HG02885 (cell line): ENCODE data around the gene TMPRSS15.
"Not testable (repeated sequence)": the region's sequence is repeated elsewhere in the genome, so short reads cannot be mapped to it uniquely, and the experiment has no call there.

ENCODE experiments used
- ATAC-seq: cut with Tn5 transposase; IDR thresholded peaks from one replicate; pipeline ENCODE4 v1.9.1; 2021; ENCODE audit warnings: mild to moderate bottlenecking; ENCODE audit not compliant: unreplicated experiment, poor library complexity

Gene TMPRSS15

DNA sequence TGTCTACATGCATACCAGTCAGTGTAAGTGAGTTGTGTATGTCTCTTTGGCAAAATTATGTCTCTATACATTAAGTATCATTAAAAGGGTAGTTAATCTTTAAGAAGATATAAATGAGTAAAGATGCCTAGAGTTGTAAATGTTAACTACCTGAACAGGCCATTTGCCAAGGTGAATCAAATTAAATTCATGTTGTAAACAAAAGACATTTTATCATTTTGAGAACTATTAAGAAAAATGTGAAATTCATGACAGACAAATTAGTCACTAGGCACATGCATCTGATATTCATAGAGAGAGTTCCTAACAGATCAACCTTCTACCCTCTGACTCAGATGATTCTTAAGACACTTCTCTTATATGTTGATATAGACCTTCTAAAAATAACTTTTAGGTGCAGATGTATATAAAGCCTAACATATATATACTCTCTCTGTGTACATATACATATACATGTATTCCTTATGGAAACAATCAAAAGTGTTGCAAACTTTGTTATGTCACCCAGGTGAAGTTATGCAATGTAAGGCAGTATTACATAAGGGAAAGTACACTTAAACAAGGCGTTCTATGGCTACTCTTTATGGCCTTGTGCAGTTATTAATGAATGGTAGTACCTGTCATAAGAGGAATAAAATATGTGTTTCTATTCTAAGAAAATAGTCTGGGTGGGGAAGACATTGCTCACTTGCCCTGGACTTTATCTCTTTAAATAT is at the start of gene TMPRSS15:
Gene TMPRSS15 (minus strand): TSS at position 51 of the 716 bp plus-strand sequence. CDS start 163 bp downstream, outside the sequence.
- no peak for ATAC-seq

DNA sequence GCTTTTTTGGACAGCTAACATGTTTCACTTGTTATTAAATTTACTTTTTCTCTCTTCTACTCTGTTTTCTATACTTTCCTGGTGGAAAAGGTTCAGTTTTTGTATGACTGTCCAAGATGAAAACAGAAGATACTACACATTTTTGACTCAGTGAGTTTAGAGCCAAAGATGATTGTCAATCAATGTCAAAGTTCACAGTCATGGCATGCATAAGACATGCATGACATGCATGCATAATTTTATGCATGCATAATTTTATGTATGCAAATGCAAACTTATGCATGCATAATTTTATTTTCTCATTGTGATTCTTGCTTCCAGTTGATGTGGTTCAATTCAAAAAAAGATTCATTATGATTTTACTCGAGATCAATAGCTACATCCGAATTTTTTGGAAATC is 48.1 kb upstream of the TMPRSS15 start:
- no peak for ATAC-seq

DNA sequence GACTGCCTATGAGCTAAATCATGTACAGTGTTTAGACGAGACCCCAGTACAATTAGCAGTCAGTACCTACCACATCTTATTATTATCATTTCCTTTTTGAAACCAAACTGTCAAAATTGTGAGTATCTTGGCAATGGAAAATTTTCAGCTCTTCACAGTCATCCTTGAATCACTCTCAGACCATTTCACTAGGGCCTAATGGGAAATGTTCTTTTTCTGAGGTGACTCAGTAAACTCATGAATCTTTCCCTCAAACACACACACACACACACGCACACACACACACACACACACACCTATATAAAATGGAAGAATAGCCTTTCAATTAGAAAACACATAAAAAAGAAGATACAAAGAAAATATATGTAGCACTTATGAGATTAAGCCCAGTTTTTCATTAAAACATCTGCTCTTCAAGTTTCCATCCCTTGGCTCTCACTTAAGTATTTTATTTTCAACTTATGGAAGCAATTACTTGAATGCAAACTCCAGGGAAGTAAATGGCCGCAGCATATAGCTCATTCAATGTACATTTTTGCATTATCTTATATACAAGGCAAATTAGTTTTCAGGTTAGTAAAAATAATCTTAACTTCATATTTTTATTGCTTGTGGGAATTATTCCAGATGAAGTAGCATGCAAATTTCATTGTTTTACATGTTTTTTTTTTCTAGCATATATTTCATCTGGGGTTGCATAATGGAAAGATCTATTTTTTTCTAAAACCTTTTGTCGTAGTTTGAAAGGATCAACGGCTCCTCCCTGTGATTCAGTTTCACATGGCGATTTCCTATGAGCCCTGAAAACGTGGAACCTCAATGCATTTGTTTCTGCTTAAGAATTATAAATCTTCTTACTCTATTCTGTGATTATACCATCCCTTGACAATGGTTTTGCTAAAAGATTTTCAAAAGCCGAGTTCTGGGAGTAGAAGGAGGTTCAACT is 46.3 kb upstream of the TMPRSS15 start:
- no peak for ATAC-seq

GRCh38 chr21:18443701-18444100 is 40.1 kb upstream of the TMPRSS15 start:
- no peak for ATAC-seq

DNA sequence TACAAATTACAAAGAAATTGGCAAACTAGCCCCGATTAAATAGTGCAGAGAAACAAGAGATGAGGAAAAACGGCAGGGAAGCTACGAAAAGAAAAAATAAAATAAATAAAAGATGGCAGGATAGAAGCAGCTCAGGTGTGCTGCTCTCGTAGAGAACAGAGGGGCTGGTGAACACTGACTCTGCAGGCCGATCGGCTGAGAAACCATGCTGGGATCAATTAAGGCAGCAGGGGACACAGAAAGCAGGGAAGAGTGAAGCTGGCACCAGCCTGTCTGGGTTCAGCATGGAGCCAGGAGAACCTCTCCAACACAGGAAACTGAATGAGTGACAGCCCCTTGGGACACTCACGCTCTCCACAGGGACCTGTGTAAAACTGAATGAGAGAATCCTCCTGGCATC is 39.5 kb upstream of the TMPRSS15 start:
- ATAC-seq = no peak

- ATAC-seq = no peak
Observed at GRCh38 chr21:18430341-18430740, 26.8 kb upstream of the TMPRSS15 start.

DNA sequence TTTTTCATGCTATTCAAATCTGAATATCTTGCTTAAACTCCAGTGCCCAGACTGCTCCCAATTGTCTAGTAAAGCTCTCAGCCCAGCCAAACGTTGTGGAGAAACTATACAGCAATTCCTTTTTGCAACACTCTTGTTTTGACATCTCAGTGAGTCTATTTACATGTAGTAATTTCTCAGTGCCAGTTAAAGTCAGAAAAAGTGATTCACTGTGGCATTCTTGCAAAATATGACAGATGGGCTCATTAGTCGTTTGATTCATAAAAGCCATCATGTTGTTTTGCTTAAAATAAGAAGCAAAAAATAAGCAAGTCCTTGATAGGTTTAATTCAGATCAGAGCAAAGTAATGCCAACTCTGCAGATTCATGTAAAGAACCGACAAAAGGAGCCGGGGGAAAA is 20.7 kb upstream of the TMPRSS15 start:
- ATAC-seq = no peak

GRCh38 chr21:18417141-18417790 is 13.7 kb upstream of the TMPRSS15 start:
- ATAC-seq = no peak

DNA sequence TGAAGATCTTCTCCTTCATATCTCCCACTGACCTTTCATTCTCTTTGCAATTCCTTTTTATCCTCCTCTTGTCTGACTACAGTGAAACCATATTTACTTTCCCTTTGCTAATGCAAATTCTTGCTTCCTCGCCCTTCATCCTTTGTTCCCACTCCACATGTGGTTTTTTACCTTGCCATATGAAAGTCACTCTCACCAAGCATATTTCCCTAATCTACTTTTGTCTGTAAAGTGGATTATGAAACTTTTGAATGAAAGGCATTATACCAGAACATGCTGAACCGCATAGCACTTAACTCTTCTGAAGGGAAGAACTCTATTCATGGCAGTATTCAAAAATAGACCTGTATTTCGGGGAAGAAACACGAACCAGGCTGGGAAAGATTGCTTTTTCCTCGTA is 8.0 kb upstream of the TMPRSS15 start:
- no peak for ATAC-seq

GRCh38 chr21:18409579-18409978 is 6.0 kb upstream of the TMPRSS15 start:
- no peak for ATAC-seq

- ATAC-seq = no peak
Observed at GRCh38 chr21:18398843-18399242, 4.7 kb downstream of the TMPRSS15 start.

DNA sequence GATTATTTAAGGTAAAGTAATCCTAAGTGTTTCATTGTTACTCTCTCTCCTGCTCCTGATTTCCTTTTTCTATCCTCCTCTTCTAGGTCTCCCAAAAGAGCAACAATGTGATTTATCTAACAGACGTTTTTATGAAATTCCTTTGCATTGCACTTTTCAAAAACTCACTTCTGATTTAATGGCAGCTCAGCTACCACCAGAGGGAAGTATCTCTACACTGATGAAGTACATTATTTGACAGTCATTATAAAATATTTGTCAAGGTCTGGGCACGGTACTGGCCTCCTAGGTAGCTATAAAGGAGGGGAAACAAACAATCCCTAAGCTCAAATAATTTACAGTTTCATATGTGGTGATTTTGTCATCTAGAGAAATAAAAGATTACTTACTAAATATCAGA is 15.6 kb downstream of the TMPRSS15 start:
- ATAC-seq = no peak

- no peak for ATAC-seq
Observed at GRCh38 chr21:18384771-18385170, 18.8 kb downstream of the TMPRSS15 start.

GRCh38 chr21:18382934-18383619 is 20.5 kb downstream of the TMPRSS15 start:
- ATAC-seq = not testable (repeated sequence)

DNA sequence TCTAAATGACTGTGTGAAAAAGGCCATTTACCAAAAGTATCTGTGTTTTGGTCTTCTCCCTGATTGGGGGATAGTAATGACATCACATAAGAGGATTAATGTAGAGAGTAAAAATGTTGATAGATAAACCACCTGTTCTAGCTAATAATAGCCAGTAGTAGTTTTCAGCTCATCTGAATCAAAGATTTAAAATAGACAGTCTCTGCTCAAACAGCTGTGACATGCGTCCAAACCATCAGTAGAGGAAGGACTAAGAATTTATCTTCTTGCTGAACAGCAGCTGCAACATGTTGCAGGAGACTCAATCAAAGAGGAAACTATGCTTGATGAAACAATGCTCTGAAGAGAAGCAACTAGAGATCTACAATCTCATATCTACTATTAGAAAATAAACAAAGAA is 21.4 kb downstream of the TMPRSS15 start:
- ATAC-seq = no peak

- no peak for ATAC-seq
Observed at GRCh38 chr21:18373606-18374005, 30.0 kb downstream of the TMPRSS15 start.

GRCh38 chr21:18370301-18370700 is 33.3 kb downstream of the TMPRSS15 start:
- no peak for ATAC-seq

GRCh38 chr21:18369115-18369514 is 34.5 kb downstream of the TMPRSS15 start:
- no peak for ATAC-seq

DNA sequence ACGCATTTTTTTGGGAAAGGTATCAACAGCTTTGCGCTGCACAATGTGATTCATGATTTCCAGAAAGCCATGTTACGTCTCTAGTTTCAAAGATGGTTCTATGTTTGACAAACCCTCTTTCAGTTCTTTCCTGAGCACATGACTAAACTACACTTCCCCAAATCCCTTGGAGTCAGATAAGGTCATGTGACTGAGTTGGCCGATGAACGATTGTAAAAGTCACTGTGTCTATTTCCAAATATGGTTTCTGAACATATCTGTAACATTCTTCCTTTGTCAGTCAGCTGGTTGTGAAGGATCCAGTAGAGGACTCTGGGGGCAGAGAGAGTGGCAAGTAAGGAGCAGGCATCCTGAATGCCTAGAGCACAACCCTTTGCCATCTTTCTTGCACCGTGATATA is 35.4 kb downstream of the TMPRSS15 start:
- no peak for ATAC-seq

DNA sequence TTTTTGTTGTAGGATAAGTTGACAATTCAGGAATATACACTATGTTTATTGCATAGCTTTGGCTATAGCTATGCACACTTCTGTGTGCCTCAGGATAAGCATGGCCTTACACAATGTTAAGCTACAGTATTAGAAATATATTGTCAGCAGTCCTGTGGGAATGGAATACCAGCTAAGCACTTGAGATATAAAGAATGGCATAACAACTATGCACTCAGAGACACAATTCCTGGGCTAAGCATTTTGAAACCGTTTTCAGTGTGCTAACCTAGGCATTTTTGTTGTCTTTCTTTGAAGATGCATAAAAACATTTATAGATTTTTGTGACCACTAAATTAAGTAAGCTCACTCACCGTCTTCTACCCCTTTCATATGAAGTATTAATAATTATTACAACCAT is 46.8 kb downstream of the TMPRSS15 start:
- ATAC-seq = no peak
